Upper lobe of left lung (tissue), 6 donors: ENCODE measurements around the gene CYP2U1. TPM values are rescaled to one million over a fixed set of nuclear protein-coding genes. Genes with fewer than 3 reads are reported as not detected.
"Not testable (repeated sequence)": the region's sequence is repeated elsewhere in the genome, so short reads cannot be mapped to it uniquely, and the experiment has no call there.

Experiments used
- ATAC-seq, 2 donors: fragments of 200-7000 bp; cut with Tn5 transposase; one replicate each; pipeline ENCODE4 v1.9.1; 2022; ENCODE audit warnings: mild to moderate bottlenecking in 2 of 2, moderate library complexity in 2 of 2; ENCODE audit not compliant: low FRiP score in 2 of 2
- DNase-seq, 2 donors: peaks; one replicate each; pipeline ENCODE4 v3.0.0-alpha.2; 2019 to 2020
- H3K27ac ChIP-seq, 4 donors: fragments of 200-600 bp; sonication (generic); one replicate each; pipeline ENCODE4 v1.5.1; 2016 to 2019
- H3K27me3 ChIP-seq, 4 donors: fragments of 200-600 bp; sonication (generic); one replicate each; pipeline ENCODE4 v1.5.1; 2017 to 2019
- H3K36me3 ChIP-seq, 4 donors: fragments of 200-600 bp; sonication (generic); one replicate each; pipeline ENCODE4 v1.5.1; 2016 to 2019
- H3K4me1 ChIP-seq, 4 donors: fragments of 200-600 bp; sonication (generic); one replicate each; pipeline ENCODE4 v1.5.1; 2018 to 2019
- H3K4me3 ChIP-seq, 4 donors: fragments of 200-600 bp; sonication (generic); one replicate each; pipeline ENCODE4 v1.5.1; 2017 to 2019; ENCODE audit warnings: mild to moderate bottlenecking in 2 of 4, moderate library complexity in 1 of 4
- H3K9me3 ChIP-seq, 4 donors: fragments of 200-600 bp; sonication (generic); one replicate each; pipeline ENCODE4 v1.5.1; 2018 to 2019
- CTCF ChIP-seq, 6 experiments: fragments of 450-650 bp in 4 of 6; fragments of 200-600 bp in 2 of 6; sonication (generic) in 2 of 6; IDR thresholded peaks; one replicate each; pipeline ENCODE4 v1.5.1; 2016 to 2019; ENCODE audit warnings: antibody characterized with exemption in 6 of 6
- EP300 ChIP-seq, 4 donors: sonication (generic); formaldehyde crosslinking; IDR thresholded peaks; one replicate each; pipeline ENCODE4 v1.5.1; 2017; ENCODE audit warnings: antibody characterized with exemption in 4 of 4, control low read depth in 2 of 4
- POLR2A ChIP-seq, 4 donors: fragments of 450-650 bp; IDR thresholded peaks; one replicate each; pipeline ENCODE4 v1.5.1; 2016 to 2017; ENCODE audit warnings: antibody characterized with exemption in 4 of 4, mild to moderate bottlenecking in 2 of 4
- POLR2AphosphoS5 ChIP-seq, 2 donors: sonication (generic); formaldehyde crosslinking; IDR thresholded peaks; one replicate each; pipeline ENCODE4 v1.5.1; 2017; ENCODE audit warnings: antibody characterized with exemption in 2 of 2
- WGBS, 2 donors: methylation state at CpG; one replicate each; pipeline ENCODE4 v1.1.5; 2017 to 2018; 5-methylcytosine and 5-hydroxymethylcytosine counted together
- total RNA-seq, 6 donors: library from RNA; depleted of rRNA in 4 of 6; stranded (reverse); fragments of >200 nt in 4 of 6; gene quantifications; one replicate each; pipeline versions ENCODE4 v1.1.0 to v1.2.1, GENCODE V29; 2016 to 2021
- donor health status: DM: no; HTN: no; CAD: no; lungs with moderate emphysema.
- donor health status: DM: no; HTN: yes; CAD: no; lungs with severe emphysema.

Gene CYP2U1
- total RNA-seq, 6 donors from 2014 or later = 3.1 to 8.3 (median 6.1) TPM

GRCh38 chr4:107950746-107951540, 19.6 kb downstream of the CYP2U1 start:
- H3K4me1 ChIP-seq = no peaks in the 10 kb centered on the region
- ATAC-seq (no peak), DNase-seq (no peak)
- no peaks in the 10 kb centered on the region for H3K9me3 ChIP-seq
- H3K36me3 ChIP-seq = peaks cover 0 to 32% (median 4%) of the 10 kb centered on the region in 4 donors
- H3K27ac ChIP-seq = no peak overlapping the region
- H3K4me3 ChIP-seq = no peak overlapping the region
- no peaks in the 10 kb centered on the region for H3K27me3 ChIP-seq
- WGBS, 2 donors = 90% methylated on average over 2 of the region's 2 CpGs
- TF ChIP-seq POLR2A (IDR thresholded peaks at IDR 0.05) (no peak), CTCF (IDR thresholded peaks at IDR 0.05) (no peak), EP300 (IDR thresholded peaks at IDR 0.05) (no peak), POLR2AphosphoS5 (IDR thresholded peaks at IDR 0.05) (no peak)

GRCh38 chr4:107951551-107951950, 20.2 kb downstream of the CYP2U1 start:
- ATAC-seq (no peak), DNase-seq (no peak)
- Histone ChIP-seq H3K9me3 (peaks cover 0 to 6% (median 2%) of the 10 kb centered on the region in 4 donors), H3K4me1 (no peaks in the 10 kb centered on the region), H3K36me3 (peaks cover 0 to 32% (median 4%) of the 10 kb centered on the region in 4 donors), H3K4me3 (no peak overlapping the region), H3K27ac (no peak overlapping the region), H3K27me3 (no peaks in the 10 kb centered on the region)
- TF ChIP-seq POLR2AphosphoS5 (IDR thresholded peaks at IDR 0.05) (no peak), EP300 (IDR thresholded peaks at IDR 0.05) (no peak), CTCF (IDR thresholded peaks at IDR 0.05) (no peak), POLR2A (IDR thresholded peaks at IDR 0.05) (no peak)

GRCh38 chr4:107956011-107956410, 24.7 kb downstream of the CYP2U1 start:
- no peak for TF ChIP-seq POLR2A (IDR thresholded peaks at IDR 0.05)
- TF ChIP-seq CTCF (IDR thresholded peaks at IDR 0.05) = no peak
- TF ChIP-seq POLR2AphosphoS5 (IDR thresholded peaks at IDR 0.05) = no peak
- TF ChIP-seq EP300 (IDR thresholded peaks at IDR 0.05) = no peak
- WGBS, 2 donors = 85 to 89% methylated on average over 1 of the region's 1 CpG
- no peak overlapping the region for H3K27ac ChIP-seq
- peaks cover 0 to 11% (median 9%) of the 10 kb centered on the region in 4 donors for H3K9me3 ChIP-seq
- no peaks in the 10 kb centered on the region for H3K4me1 ChIP-seq
- H3K36me3 ChIP-seq = peaks cover 0 to 10% (median 0%) of the 10 kb centered on the region in 4 donors
- DNase-seq = no peak
- ATAC-seq = no peak
- no peaks in the 10 kb centered on the region for H3K27me3 ChIP-seq
- H3K4me3 ChIP-seq = no peak overlapping the region

- DNase-seq (no peak), ATAC-seq (no peak)
- no peaks in the 10 kb centered on the region for H3K27me3 ChIP-seq
- no peaks in the 10 kb centered on the region for H3K36me3 ChIP-seq
- no peak overlapping the region for H3K4me3 ChIP-seq
- 82% methylated on average over 4 of the region's 4 CpGs for WGBS, 2 donors
- TF ChIP-seq EP300 (IDR thresholded peaks at IDR 0.05) = no peak
- H3K27ac ChIP-seq = no peak overlapping the region
- no peaks in the 10 kb centered on the region for H3K4me1 ChIP-seq
- no peaks in the 10 kb centered on the region for H3K9me3 ChIP-seq
Measured at GRCh38 chr4:107966903-107967302, 35.6 kb downstream of the CYP2U1 start.

GRCh38 chr4:107967519-107967918, 36.2 kb downstream of the CYP2U1 start:
- not testable (repeated sequence) for H3K27ac ChIP-seq, H3K9me3 ChIP-seq, H3K36me3 ChIP-seq, H3K4me3 ChIP-seq, H3K27me3 ChIP-seq, DNase-seq, H3K4me1 ChIP-seq, ATAC-seq

- H3K27me3 ChIP-seq, H3K36me3 ChIP-seq, H3K4me3 ChIP-seq, DNase-seq, H3K4me1 ChIP-seq, H3K9me3 ChIP-seq, ATAC-seq, H3K27ac ChIP-seq: not testable (repeated sequence)
- 84 to 94% methylated on average over 1 of the region's 1 CpG for WGBS, 2 donors
Measured at GRCh38 chr4:107967921-107968320, 36.6 kb downstream of the CYP2U1 start.
